ENCODE measurements around the gene IFNA2. TPM values are rescaled to one million over a fixed set of nuclear protein-coding genes. Genes with fewer than 3 reads are reported as not detected.

Gene IFNA2
- total and polyA plus RNA-seq, 4 experiments from 2014 or later, result not detected

Other genes starting within 250 kb of the IFNA2 start
- not detected for gene IFNW1, start 243.6 kb downstream of the IFNA2 start, total RNA-seq
- not detected for gene IFNW1, start 243.6 kb downstream of the IFNA2 start, polyA plus RNA-seq
- not detected for gene IFNA21, start 218.7 kb downstream of the IFNA2 start, total RNA-seq
- gene IFNA21, start 218.7 kb downstream of the IFNA2 start, polyA plus RNA-seq, result not detected
- gene IFNA4, start 197.8 kb downstream of the IFNA2 start, total RNA-seq, result not detected
- gene IFNA4, start 197.8 kb downstream of the IFNA2 start, polyA plus RNA-seq, result not detected
- not detected for gene IFNA7, start 183.2 kb downstream of the IFNA2 start, total RNA-seq
- gene IFNA7, start 183.2 kb downstream of the IFNA2 start, polyA plus RNA-seq, result not detected
- gene IFNA10, start 178.3 kb downstream of the IFNA2 start, total RNA-seq, result not detected
- gene IFNA10, start 178.3 kb downstream of the IFNA2 start, polyA plus RNA-seq, result not detected
- gene IFNA16, start 168.1 kb downstream of the IFNA2 start, total RNA-seq, result not detected
- gene IFNA16, start 168.1 kb downstream of the IFNA2 start, polyA plus RNA-seq, result not detected
- not detected for gene IFNA17, start 157.2 kb downstream of the IFNA2 start, total RNA-seq
- not detected for gene IFNA17, start 157.2 kb downstream of the IFNA2 start, polyA plus RNA-seq
- not detected for gene IFNA14, start 145.4 kb downstream of the IFNA2 start, total RNA-seq
- gene IFNA14, start 145.4 kb downstream of the IFNA2 start, polyA plus RNA-seq, result not detected
- not detected for gene IFNA5, start 80.1 kb downstream of the IFNA2 start, total RNA-seq
- gene IFNA5, start 80.1 kb downstream of the IFNA2 start, polyA plus RNA-seq, result not detected
- gene KLHL9, start 50.0 kb downstream of the IFNA2 start, total RNA-seq, result 10 to 100 TPM; 38.7 to 40.1 TPM
- gene KLHL9, start 50.0 kb downstream of the IFNA2 start, polyA plus RNA-seq, result 10 to 100 TPM; 14.3 to 18.1 TPM
- not detected for gene IFNA6, start 34.5 kb downstream of the IFNA2 start, total RNA-seq
- gene IFNA6, start 34.5 kb downstream of the IFNA2 start, polyA plus RNA-seq, result not detected
- gene IFNA13, start 17.3 kb downstream of the IFNA2 start, total RNA-seq, result not detected
- gene IFNA13, start 17.3 kb downstream of the IFNA2 start, polyA plus RNA-seq, result not detected
- gene IFNA8, start 23.7 kb upstream of the IFNA2 start, total RNA-seq, result not detected
- gene IFNA8, start 23.7 kb upstream of the IFNA2 start, polyA plus RNA-seq, result not detected
- gene IFNA1, start 55.0 kb upstream of the IFNA2 start, total RNA-seq, result not detected
- not detected for gene IFNA1, start 55.0 kb upstream of the IFNA2 start, polyA plus RNA-seq
- gene IFNE, start 96.9 kb upstream of the IFNA2 start, total RNA-seq, result not detected
- gene IFNE, start 96.9 kb upstream of the IFNA2 start, polyA plus RNA-seq, result not detected

All from CD4-positive, alpha-beta memory T cell (primary cell).